GM12892 (cell line): ENCODE measurements around the gene HRH4.

ENCODE experiments used
- POLR2A ChIP-seq: IDR thresholded peaks from 2 replicates; pipeline ENCODE4 v1.6.1; 2011; ENCODE audit warnings: low read depth, low read length, control low read depth
- POLR2AphosphoS5 ChIP-seq: IDR thresholded peaks from 2 replicates; pipeline ENCODE4 v1.6.1; 2011; ENCODE audit warnings: low read depth, low read length, control low read depth

DNA sequence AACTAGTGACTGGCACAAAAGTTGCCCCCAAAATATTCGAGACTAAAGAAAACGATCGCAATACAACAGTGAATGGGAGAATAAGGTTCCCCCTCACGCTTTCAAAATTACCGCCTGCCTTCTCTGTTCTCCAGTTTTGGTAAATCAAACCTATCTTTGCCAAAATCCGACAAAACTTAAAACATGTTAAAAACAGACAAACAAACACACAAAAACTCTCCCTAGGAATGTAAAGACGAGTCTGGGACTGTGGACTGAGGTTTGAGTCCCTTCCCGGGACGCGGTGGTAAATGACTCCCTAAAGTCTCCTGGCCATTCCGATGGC, 34.4 kb upstream of the HRH4 start:
- TF ChIP-seq POLR2A = no peak
- no peak for TF ChIP-seq POLR2AphosphoS5
